H9 (cell line): ENCODE measurements around the gene SYNGAP1. TPM values are rescaled to one million over a fixed set of nuclear protein-coding genes. Genes with fewer than 3 reads are reported as not detected.
"Not testable (repeated sequence)": the region's sequence is repeated elsewhere in the genome, so short reads cannot be mapped to it uniquely, and the experiment has no call there.

Experiments used
- DNase-seq: peaks from one replicate; pipeline ENCODE4 v3.0.0-alpha.2; 2017
- H2AFZ ChIP-seq: one replicate; pipeline ENCODE4 v1.6.1; 2013; ENCODE audit warnings: mild to moderate bottlenecking, low read length, control low read depth, moderate library complexity
- H2AK5ac ChIP-seq: 2 replicates; pipeline ENCODE4 v1.6.1; 2013; ENCODE audit warnings: low read length, control low read depth, mixed read lengths; ENCODE audit not compliant: insufficient read length
- H2BK120ac ChIP-seq: one replicate; pipeline ENCODE4 v1.6.1; 2013; ENCODE audit warnings: low read depth, mild to moderate bottlenecking, low read length, control low read depth, inconsistent platforms; ENCODE audit not compliant: poor library complexity, severe bottlenecking
- H2BK12ac ChIP-seq: 2 replicates; pipeline ENCODE4 v1.6.1; 2013; ENCODE audit warnings: low read length, control low read depth, mixed read lengths, low read depth; ENCODE audit not compliant: insufficient read length
- H2BK15ac ChIP-seq: 2 replicates; pipeline ENCODE4 v1.6.1; 2013; ENCODE audit warnings: low read depth, low read length, control low read depth
- H2BK20ac ChIP-seq: one replicate; pipeline ENCODE4 v1.6.1; 2013; ENCODE audit warnings: low read depth, mild to moderate bottlenecking, low read length, control low read depth, inconsistent platforms; ENCODE audit not compliant: poor library complexity, severe bottlenecking
- H2BK5ac ChIP-seq: 2 replicates; pipeline ENCODE4 v1.6.1; 2013; ENCODE audit warnings: low read length, control low read depth, mixed read lengths; ENCODE audit not compliant: insufficient read length
- H3K14ac ChIP-seq: 2 replicates; pipeline ENCODE4 v1.6.1; 2013; ENCODE audit warnings: low read length, control low read depth; ENCODE audit not compliant: insufficient read depth
- H3K18ac ChIP-seq: 2 replicates; pipeline ENCODE4 v1.6.1; 2013; ENCODE audit warnings: low read depth, mild to moderate bottlenecking, mixed read lengths, low read length, control low read depth; ENCODE audit not compliant: insufficient read length
- H3K23ac ChIP-seq: 2 replicates; pipeline ENCODE4 v1.6.1; 2013; ENCODE audit warnings: low read length, control low read depth, mixed read lengths, low read depth; ENCODE audit not compliant: insufficient read length
- H3K23me2 ChIP-seq: 2 replicates; pipeline ENCODE4 v1.6.1; 2013; ENCODE audit warnings: low read depth, mild to moderate bottlenecking, mixed read lengths, low read length, control low read depth; ENCODE audit not compliant: insufficient read length, poor library complexity, severe bottlenecking
- H3K27ac ChIP-seq: 2 replicates; pipeline ENCODE4 v1.5.1; 2013; ENCODE audit warnings: low read length, control low read depth, mixed read lengths, low read depth; ENCODE audit not compliant: insufficient read length
- H3K27me3 ChIP-seq: 2 replicates; pipeline ENCODE4 v1.6.1; 2013; ENCODE audit warnings: low read length, control low read depth, inconsistent platforms; ENCODE audit not compliant: insufficient read depth
- H3K4ac ChIP-seq: 2 replicates; pipeline ENCODE4 v1.6.1; 2013; ENCODE audit warnings: low read depth, mild to moderate bottlenecking, control low read depth, inconsistent platforms, low read length, moderate library complexity
- H3K4me1 ChIP-seq: 2 replicates; pipeline ENCODE4 v1.6.1; 2013; ENCODE audit warnings: low read length, control low read depth, inconsistent platforms; ENCODE audit not compliant: insufficient read depth
- H3K4me2 ChIP-seq: 2 replicates; pipeline ENCODE4 v1.6.1; 2013; ENCODE audit warnings: low read length, control low read depth, mixed read lengths; ENCODE audit not compliant: insufficient read length, insufficient read depth
- H3K56ac ChIP-seq: 2 replicates; pipeline ENCODE4 v1.6.1; 2013; ENCODE audit warnings: low read depth, mild to moderate bottlenecking, mixed read lengths, low read length, control low read depth; ENCODE audit not compliant: insufficient read length
- H3K79me1 ChIP-seq: 2 replicates; pipeline ENCODE4 v1.6.1; 2013; ENCODE audit warnings: low read depth, mild to moderate bottlenecking, moderate library complexity, low read length, control low read depth, inconsistent platforms; ENCODE audit not compliant: insufficient read depth, poor library complexity, severe bottlenecking
- H3K79me2 ChIP-seq: 2 replicates; pipeline ENCODE4 v1.6.1; 2013; ENCODE audit warnings: low read length, control low read depth, inconsistent platforms; ENCODE audit not compliant: insufficient read depth
- H3K9ac ChIP-seq: 2 replicates; pipeline ENCODE4 v1.6.1; 2013; ENCODE audit warnings: low read length, control low read depth, mixed read lengths; ENCODE audit not compliant: insufficient read length; ENCODE audit errors: extremely low read depth
- H3K9me3 ChIP-seq: one replicate; pipeline ENCODE4 v1.6.1; 2013; ENCODE audit warnings: low read depth, low read length, inconsistent platforms; ENCODE audit not compliant: control insufficient read depth
- H3T11ph ChIP-seq: one replicate; pipeline ENCODE4 v1.6.1; 2013; ENCODE audit warnings: mild to moderate bottlenecking, low read length, control low read depth, inconsistent platforms
- H4K20me1 ChIP-seq: one replicate; pipeline ENCODE4 v1.6.1; 2013; ENCODE audit not compliant: control insufficient read depth, insufficient read length, insufficient read depth
- H4K5ac ChIP-seq: 2 replicates; pipeline ENCODE4 v1.6.1; 2013; ENCODE audit warnings: low read depth, mild to moderate bottlenecking, mixed read lengths, low read length, control low read depth; ENCODE audit not compliant: insufficient read length
- H4K8ac ChIP-seq: replicated peaks from 2 replicates; pipeline ENCODE4 v1.6.1; 2013; ENCODE audit warnings: low read length, control low read depth, mixed read lengths, low read depth; ENCODE audit not compliant: insufficient read length
- H4K91ac ChIP-seq: 2 replicates; pipeline ENCODE4 v1.6.1; 2013; ENCODE audit warnings: low read depth, mild to moderate bottlenecking, moderate library complexity, mixed read lengths, low read length, control low read depth; ENCODE audit not compliant: insufficient read length
- H3K27ac Mint-ChIP-seq, 3 experiments: 2 replicates in 2 of 3; 3 replicates in 1 of 3; pipeline ENCODE4 v1.8.0; 2020 to 2021; ENCODE audit warnings: mixed read lengths in 3 of 3, mild to moderate bottlenecking in 1 of 3, moderate library complexity in 1 of 3
- H3K27me3 Mint-ChIP-seq: 2 replicates; pipeline ENCODE4 v1.8.0; 2021; ENCODE audit warnings: low read depth, mild to moderate bottlenecking, moderate library complexity, mixed read lengths
- H3K36me3 Mint-ChIP-seq, 3 experiments: 2 replicates in 2 of 3; 3 replicates in 1 of 3; pipeline ENCODE4 v1.8.0; 2020 to 2021; ENCODE audit warnings: low read depth in 3 of 3, mixed read lengths in 3 of 3; ENCODE audit not compliant: insufficient read depth in 1 of 3
- H3K4me1 Mint-ChIP-seq, 2 experiments: 2 replicates each; pipeline ENCODE4 v1.8.0; 2020; ENCODE audit warnings: mixed read lengths in 2 of 2
- H3K4me3 Mint-ChIP-seq, 2 experiments: 2 replicates in 1 of 2; 3 replicates in 1 of 2; pipeline ENCODE4 v1.8.0; 2020 to 2021; ENCODE audit warnings: mild to moderate bottlenecking in 2 of 2, mixed read lengths in 2 of 2, moderate library complexity in 1 of 2
- H3K9me3 Mint-ChIP-seq, 2 experiments: 2 replicates in 1 of 2; 3 replicates in 1 of 2; pipeline ENCODE4 v1.8.0; 2020; ENCODE audit warnings: mild to moderate bottlenecking in 2 of 2, mixed read lengths in 2 of 2, moderate library complexity in 1 of 2
- WGBS: extraction: QIAGEN DNeasy Blood & Tissue Kit; methylation state at CpG from one replicate; pipeline ENCODE4 v1.1.7; 2013; ENCODE audit warnings: missing lambda C conversion rate, low lambda C conversion rate, mixed read lengths; ENCODE audit not compliant: insufficient read length; ENCODE audit errors: extremely low coverage; 5-methylcytosine and 5-hydroxymethylcytosine counted together
- total RNA-seq: library from RNA; stranded (reverse); gene quantifications from 2 replicates; pipeline ENCODE4 v1.2.1, GENCODE V29; 2021

Gene SYNGAP1
- total RNA-seq, 1 experiment from 2014 or later = 121 TPM

- not testable (repeated sequence) for H4K91ac ChIP-seq, H3K4ac ChIP-seq, H3K4me1 ChIP-seq, H3K14ac ChIP-seq, H2AFZ ChIP-seq, H3K27me3 Mint-ChIP-seq, H3K9ac ChIP-seq, H2BK5ac ChIP-seq, H3K56ac ChIP-seq, H3K9me3 ChIP-seq, H3T11ph ChIP-seq, H2BK15ac ChIP-seq, H3K23ac ChIP-seq, H3K4me3 Mint-ChIP-seq, H4K5ac ChIP-seq, DNase-seq, H3K27ac ChIP-seq, H2BK12ac ChIP-seq, H4K8ac ChIP-seq, H2AK5ac ChIP-seq, H3K23me2 ChIP-seq, H3K79me1 ChIP-seq, H3K4me1 Mint-ChIP-seq, H3K18ac ChIP-seq, H2BK120ac ChIP-seq, H4K20me1 ChIP-seq, H3K9me3 Mint-ChIP-seq, H3K4me2 ChIP-seq, H3K27me3 ChIP-seq, H2BK20ac ChIP-seq
- H3K79me2 ChIP-seq = peaks cover 14% of the 10 kb centered on the region; the same call in 1 of the 2 replicates
- WGBS = no CpG with 5 or more reads among the region's 6 CpGs
- H3K27ac Mint-ChIP-seq = peak overlapping the region in 2 of 3 experiments; percentile 16 to 46; a peak in 1 of 7 replicates
- peaks cover 48 to 75% (median 74%) of the 10 kb centered on the region in 3 experiments; a peak in 6 of 7 replicates for H3K36me3 Mint-ChIP-seq
Measured at GRCh38 chr6:33399881-33400280, 20.0 kb upstream of the SYNGAP1 start.
